SK-N-SH treated with all-trans-retinoic acid at 6 μM for 48 hours (cell line): Measurements from ENCODE around the gene SNX21.

Experiments
- ATAC-seq: fragments of 200-7000 bp; cut with Tn5 transposase; 3 replicates; pipeline ENCODE4 v1.9.1; 2020; ENCODE audit warnings: mild to moderate bottlenecking, moderate library complexity
- ARNTL ChIP-seq: fragments of 450-650 bp; formaldehyde crosslinking; IDR thresholded peaks from 2 replicates; pipeline ENCODE4 v1.5.0; 2020; ENCODE audit warnings: low read depth, mild to moderate bottlenecking, moderate library complexity, borderline replicate concordance
- BACH2 ChIP-seq: fragments of 250-450 bp; sonication (Bioruptor Pico); IDR thresholded peaks from 2 replicates; pipeline ENCODE4 v1.9.0; 2021; ENCODE audit warnings: mild to moderate bottlenecking, borderline replicate concordance
- CSDC2 ChIP-seq: fragments of 250-450 bp; sonication (Bioruptor Pico); IDR thresholded peaks from 2 replicates; pipeline ENCODE4 v1.5.0; 2020; ENCODE audit warnings: mild to moderate bottlenecking, moderate library complexity
- ESRRG ChIP-seq: fragments of 250-450 bp; sonication (Bioruptor Pico); IDR thresholded peaks from 2 replicates; pipeline ENCODE4 v1.6.1; 2021; ENCODE audit warnings: mild to moderate bottlenecking
- GLIS3 ChIP-seq: fragments of 250-450 bp; sonication (Bioruptor Pico); IDR thresholded peaks from 2 replicates; pipeline ENCODE4 v1.5.0; 2020; ENCODE audit warnings: mild to moderate bottlenecking, moderate library complexity
- ISL1 ChIP-seq: fragments of 250-450 bp; sonication (Bioruptor Pico); IDR thresholded peaks from 2 replicates; pipeline ENCODE4 v2.1.2; 2022; ENCODE audit warnings: mild to moderate bottlenecking, moderate library complexity
- OSR1 ChIP-seq: fragments of 250-450 bp; sonication (Bioruptor Pico); IDR thresholded peaks from 2 replicates; pipeline ENCODE4 v1.8.0; 2022; ENCODE audit warnings: moderate library complexity, mild to moderate bottlenecking, inconsistent platforms
- PPARA ChIP-seq: fragments of 250-450 bp; sonication (Bioruptor Pico); IDR thresholded peaks from 2 replicates; pipeline ENCODE4 v1.5.0; 2020; ENCODE audit warnings: mild to moderate bottlenecking, borderline replicate concordance
- RARB ChIP-seq: fragments of 250-450 bp; sonication (Bioruptor Pico); IDR thresholded peaks from 2 replicates; pipeline ENCODE4 v1.8.0; 2021; ENCODE audit warnings: mild to moderate bottlenecking, moderate library complexity
- SNAI2 ChIP-seq: fragments of 250-450 bp; sonication (Bioruptor Pico); IDR thresholded peaks from 2 replicates; pipeline ENCODE4 v1.5.0; 2020; ENCODE audit warnings: mild to moderate bottlenecking, moderate library complexity
- TCF4 ChIP-seq: fragments of 250-450 bp; sonication (Bioruptor Pico); IDR thresholded peaks from 2 replicates; pipeline ENCODE4 v1.8.0; 2021; ENCODE audit warnings: mild to moderate bottlenecking, moderate library complexity, borderline replicate concordance
- ZC3H10 ChIP-seq: fragments of 250-450 bp; sonication (Bioruptor Pico); IDR thresholded peaks from 2 replicates; pipeline ENCODE4 v1.5.1; 2021; ENCODE audit warnings: mild to moderate bottlenecking, moderate library complexity
- ZFP3 ChIP-seq: fragments of 250-450 bp; sonication (Bioruptor Pico); IDR thresholded peaks from 2 replicates; pipeline ENCODE4 v1.5.0; 2020; ENCODE audit warnings: mild to moderate bottlenecking, moderate library complexity
- ZFP30 ChIP-seq: fragments of 450-650 bp; formaldehyde crosslinking; IDR thresholded peaks from 2 replicates; pipeline ENCODE4 v1.5.0; 2022; ENCODE audit warnings: mild to moderate bottlenecking, moderate library complexity
- ZNF565 ChIP-seq: fragments of 450-650 bp; formaldehyde crosslinking; conservative IDR thresholded peaks from 2 replicates; pipeline ENCODE4 v1.5.0; 2020; ENCODE audit warnings: low read depth, mild to moderate bottlenecking, moderate library complexity
- ZNF70 ChIP-seq: fragments of 450-650 bp; formaldehyde crosslinking; IDR thresholded peaks from 2 replicates; pipeline ENCODE4 v1.5.0; 2020; ENCODE audit warnings: mild to moderate bottlenecking, moderate library complexity
- ZNF8 ChIP-seq: fragments of 450-650 bp; formaldehyde crosslinking; IDR thresholded peaks from 2 replicates; pipeline ENCODE4 v1.5.0; 2020; ENCODE audit warnings: mild to moderate bottlenecking, moderate library complexity
- TF ChIP-seq, protein P1 (sequence below): fragments of 250-450 bp; sonication (Bioruptor Pico); IDR thresholded peaks from 2 replicates; pipeline ENCODE4 v1.8.0; 2020; ENCODE audit warnings: mild to moderate bottlenecking, moderate library complexity, borderline replicate concordance
- TF ChIP-seq, protein P2 (sequence below): fragments of 250-450 bp; sonication (Bioruptor Pico); IDR thresholded peaks from 2 replicates; pipeline ENCODE4 v1.5.1; 2020; ENCODE audit warnings: low read depth, mild to moderate bottlenecking, moderate library complexity
- TF ChIP-seq, protein P3 (sequence below): fragments of 250-450 bp; sonication (Bioruptor Pico); IDR thresholded peaks from 2 replicates; pipeline ENCODE4 v1.5.0; 2020; ENCODE audit warnings: mild to moderate bottlenecking, moderate library complexity

The SNX21 gene

DNA sequence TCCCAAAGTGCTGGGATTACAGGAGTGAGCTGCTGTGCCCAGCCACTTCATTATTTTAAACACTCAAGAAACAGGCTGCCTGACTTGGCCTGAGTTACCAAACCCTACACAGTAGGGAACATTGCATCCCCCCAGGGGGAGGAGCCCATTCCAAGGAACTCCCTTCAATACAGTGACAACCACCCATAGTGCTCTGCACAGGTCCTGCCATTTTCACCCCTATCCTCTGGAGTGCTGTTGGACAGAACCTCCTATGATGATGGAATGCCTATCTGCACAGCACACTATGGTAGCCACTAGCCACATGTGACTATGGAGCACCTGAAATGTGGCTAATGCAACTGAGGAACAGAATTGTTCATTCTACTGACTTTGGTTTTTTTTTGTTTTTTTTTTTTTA, 11.9 kb downstream of the SNX21 start (continued):
- TF ChIP-seq, protein P1, sequence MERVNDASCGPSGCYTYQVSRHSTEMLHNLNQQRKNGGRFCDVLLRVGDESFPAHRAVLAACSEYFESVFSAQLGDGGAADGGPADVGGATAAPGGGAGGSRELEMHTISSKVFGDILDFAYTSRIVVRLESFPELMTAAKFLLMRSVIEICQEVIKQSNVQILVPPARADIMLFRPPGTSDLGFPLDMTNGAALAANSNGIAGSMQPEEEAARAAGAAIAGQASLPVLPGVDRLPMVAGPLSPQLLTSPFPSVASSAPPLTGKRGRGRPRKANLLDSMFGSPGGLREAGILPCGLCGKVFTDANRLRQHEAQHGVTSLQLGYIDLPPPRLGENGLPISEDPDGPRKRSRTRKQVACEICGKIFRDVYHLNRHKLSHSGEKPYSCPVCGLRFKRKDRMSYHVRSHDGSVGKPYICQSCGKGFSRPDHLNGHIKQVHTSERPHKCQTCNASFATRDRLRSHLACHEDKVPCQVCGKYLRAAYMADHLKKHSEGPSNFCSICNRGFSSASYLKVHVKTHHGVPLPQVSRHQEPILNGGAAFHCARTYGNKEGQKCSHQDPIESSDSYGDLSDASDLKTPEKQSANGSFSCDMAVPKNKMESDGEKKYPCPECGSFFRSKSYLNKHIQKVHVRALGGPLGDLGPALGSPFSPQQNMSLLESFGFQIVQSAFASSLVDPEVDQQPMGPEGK (CRISPR knock-in tag), result no peak
- TF ChIP-seq TCF4 (CRISPR knock-in tag), result no peak
- TF ChIP-seq, all 23 proteins: peak for 0

DNA sequence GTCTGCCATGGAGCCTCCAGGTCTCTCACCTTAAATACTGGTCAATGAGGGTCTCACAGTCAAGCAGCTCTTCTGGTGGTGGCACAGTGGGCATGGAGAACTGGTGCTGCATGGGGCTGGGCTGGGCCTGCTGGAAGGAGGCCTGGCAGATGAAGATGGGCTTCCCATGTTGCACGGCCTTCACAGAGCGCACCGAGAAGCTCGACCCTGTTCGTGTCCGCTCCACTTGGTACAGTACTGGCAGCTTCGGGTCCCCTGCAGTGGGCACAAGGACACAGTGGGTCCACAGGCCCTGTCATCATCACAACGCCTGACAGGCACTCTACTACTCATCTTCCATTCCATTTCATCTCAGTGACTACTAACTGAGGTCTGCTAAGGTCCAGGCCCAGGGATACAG, 14.8 kb downstream of the SNX21 start:
- TF ChIP-seq RARB (CRISPR knock-in tag) (no peak), CSDC2 (CRISPR knock-in tag) (no peak), BACH2 (CRISPR knock-in tag) (no peak), ZC3H10 (CRISPR knock-in tag) (no peak), TCF4 (CRISPR knock-in tag) (no peak), ESRRG (no peak), ARNTL (CRISPR knock-in tag) (no peak)
- TF ChIP-seq, protein P2, sequence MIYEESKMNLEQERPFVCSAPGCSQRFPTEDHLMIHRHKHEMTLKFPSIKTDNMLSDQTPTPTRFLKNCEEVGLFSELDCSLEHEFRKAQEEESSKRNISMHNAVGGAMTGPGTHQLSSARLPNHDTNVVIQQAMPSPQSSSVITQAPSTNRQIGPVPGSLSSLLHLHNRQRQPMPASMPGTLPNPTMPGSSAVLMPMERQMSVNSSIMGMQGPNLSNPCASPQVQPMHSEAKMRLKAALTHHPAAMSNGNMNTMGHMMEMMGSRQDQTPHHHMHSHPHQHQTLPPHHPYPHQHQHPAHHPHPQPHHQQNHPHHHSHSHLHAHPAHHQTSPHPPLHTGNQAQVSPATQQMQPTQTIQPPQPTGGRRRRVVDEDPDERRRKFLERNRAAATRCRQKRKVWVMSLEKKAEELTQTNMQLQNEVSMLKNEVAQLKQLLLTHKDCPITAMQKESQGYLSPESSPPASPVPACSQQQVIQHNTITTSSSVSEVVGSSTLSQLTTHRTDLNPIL (CRISPR knock-in tag), result no peak
- TF ChIP-seq, protein P3, sequence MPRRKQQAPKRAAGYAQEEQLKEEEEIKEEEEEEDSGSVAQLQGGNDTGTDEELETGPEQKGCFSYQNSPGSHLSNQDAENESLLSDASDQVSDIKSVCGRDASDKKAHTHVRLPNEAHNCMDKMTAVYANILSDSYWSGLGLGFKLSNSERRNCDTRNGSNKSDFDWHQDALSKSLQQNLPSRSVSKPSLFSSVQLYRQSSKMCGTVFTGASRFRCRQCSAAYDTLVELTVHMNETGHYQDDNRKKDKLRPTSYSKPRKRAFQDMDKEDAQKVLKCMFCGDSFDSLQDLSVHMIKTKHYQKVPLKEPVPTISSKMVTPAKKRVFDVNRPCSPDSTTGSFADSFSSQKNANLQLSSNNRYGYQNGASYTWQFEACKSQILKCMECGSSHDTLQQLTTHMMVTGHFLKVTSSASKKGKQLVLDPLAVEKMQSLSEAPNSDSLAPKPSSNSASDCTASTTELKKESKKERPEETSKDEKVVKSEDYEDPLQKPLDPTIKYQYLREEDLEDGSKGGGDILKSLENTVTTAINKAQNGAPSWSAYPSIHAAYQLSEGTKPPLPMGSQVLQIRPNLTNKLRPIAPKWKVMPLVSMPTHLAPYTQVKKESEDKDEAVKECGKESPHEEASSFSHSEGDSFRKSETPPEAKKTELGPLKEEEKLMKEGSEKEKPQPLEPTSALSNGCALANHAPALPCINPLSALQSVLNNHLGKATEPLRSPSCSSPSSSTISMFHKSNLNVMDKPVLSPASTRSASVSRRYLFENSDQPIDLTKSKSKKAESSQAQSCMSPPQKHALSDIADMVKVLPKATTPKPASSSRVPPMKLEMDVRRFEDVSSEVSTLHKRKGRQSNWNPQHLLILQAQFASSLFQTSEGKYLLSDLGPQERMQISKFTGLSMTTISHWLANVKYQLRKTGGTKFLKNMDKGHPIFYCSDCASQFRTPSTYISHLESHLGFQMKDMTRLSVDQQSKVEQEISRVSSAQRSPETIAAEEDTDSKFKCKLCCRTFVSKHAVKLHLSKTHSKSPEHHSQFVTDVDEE, result no peak

DNA sequence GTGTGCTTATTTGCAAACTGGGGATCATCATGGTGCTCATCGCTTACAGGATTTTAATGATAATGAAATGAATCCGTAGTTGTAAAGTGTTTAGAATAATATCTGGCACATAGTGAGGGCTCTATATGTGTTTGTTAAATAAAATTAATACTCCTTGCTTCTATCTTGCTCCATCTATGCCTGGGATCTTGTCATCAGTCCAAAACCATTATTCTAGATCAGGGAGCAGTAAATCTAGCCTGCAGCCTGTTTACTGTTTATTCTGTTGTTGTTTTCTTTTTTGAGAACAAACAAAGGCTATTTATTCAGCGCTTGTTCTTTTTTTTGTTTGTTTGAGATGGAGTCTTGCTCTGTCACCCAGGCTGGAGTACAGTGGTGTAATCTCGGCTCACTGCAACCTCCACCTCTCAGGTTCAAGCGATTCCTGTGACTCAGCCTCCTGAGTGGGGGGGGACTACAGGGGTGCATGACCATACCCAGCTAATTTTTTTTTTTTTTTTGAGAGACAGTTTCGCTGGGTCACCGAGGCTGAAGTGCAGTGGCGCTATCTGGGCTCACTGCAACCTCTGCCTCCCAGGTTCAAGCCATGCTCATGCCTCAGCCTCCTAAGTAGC, 15.5 kb downstream of the SNX21 start:
- TF ChIP-seq GLIS3 (CRISPR knock-in tag), result no peak
- TF ChIP-seq SNAI2 (CRISPR knock-in tag), result no peak
- no peak for TF ChIP-seq OSR1 (CRISPR knock-in tag)
- TF ChIP-seq ARNTL (CRISPR knock-in tag), result no peak
- TF ChIP-seq ZNF565, result no peak
- TF ChIP-seq ESRRG, result no peak
- no peak for TF ChIP-seq ZC3H10 (CRISPR knock-in tag)
- TF ChIP-seq ZFP30 (CRISPR knock-in tag), result no peak
- TF ChIP-seq, protein P3, result no peak
- TF ChIP-seq, protein P2 (CRISPR knock-in tag), result no peak
- TF ChIP-seq ISL1 (CRISPR knock-in tag), result no peak
- TF ChIP-seq ZFP3, result no peak
- no peak for TF ChIP-seq PPARA (CRISPR knock-in tag)
- TF ChIP-seq ZNF8 (CRISPR knock-in tag), result no peak
- no peak for TF ChIP-seq ZNF70
- TF ChIP-seq BACH2 (CRISPR knock-in tag), result no peak
- TF ChIP-seq, protein P1 (CRISPR knock-in tag), result no peak
- no peak for TF ChIP-seq TCF4 (CRISPR knock-in tag)
- no peak for ATAC-seq

More for the DNA sequence above, 14.8 kb downstream of the SNX21 start:
- ATAC-seq, result no peak
